HEK293T (cell line): ENCODE data around the gene CCR9.

ENCODE experiments used
- FOXA1 ChIP-seq: fragments of 450-650 bp; IDR thresholded peaks from 2 replicates; pipeline ENCODE4 v1.6.1; 2016; ENCODE audit warnings: mild to moderate bottlenecking
- HDGF ChIP-seq: fragments of 450-650 bp; IDR thresholded peaks from 2 replicates; pipeline ENCODE4 v1.6.1; 2017; ENCODE audit warnings: antibody characterized with exemption, borderline replicate concordance
- L3MBTL2 ChIP-seq: fragments of 450-650 bp; conservative IDR thresholded peaks from 2 replicates; pipeline ENCODE4 v1.6.1; 2016; ENCODE audit warnings: mild to moderate bottlenecking
- SP1 ChIP-seq: fragments of 450-650 bp; IDR thresholded peaks from 2 replicates; pipeline ENCODE4 v1.6.1; 2017
- SUZ12 ChIP-seq: fragments of 450-650 bp; IDR thresholded peaks from 2 replicates; pipeline ENCODE4 v1.6.1; 2016; ENCODE audit warnings: mild to moderate bottlenecking

GRCh38 chr3:45904931-45905330, 18.6 kb downstream of the CCR9 start:
- TF ChIP-seq SUZ12 (no peak), L3MBTL2 (no peak), HDGF (no peak), SP1 (no peak), FOXA1 (no peak)
